Stimulated activated CD4-positive, alpha-beta T cell treated with anti-CD3 and anti-CD28 coated beads, Interleukin-4, amount 100 ng/mL, for 1 hour (primary cell): Measurements from ENCODE around the gene GAS2.

ENCODE experiments used
- DNase-seq: peaks from one replicate; pipeline ENCODE4 v3.0.0-alpha.2; 2020

The GAS2 gene

DNA sequence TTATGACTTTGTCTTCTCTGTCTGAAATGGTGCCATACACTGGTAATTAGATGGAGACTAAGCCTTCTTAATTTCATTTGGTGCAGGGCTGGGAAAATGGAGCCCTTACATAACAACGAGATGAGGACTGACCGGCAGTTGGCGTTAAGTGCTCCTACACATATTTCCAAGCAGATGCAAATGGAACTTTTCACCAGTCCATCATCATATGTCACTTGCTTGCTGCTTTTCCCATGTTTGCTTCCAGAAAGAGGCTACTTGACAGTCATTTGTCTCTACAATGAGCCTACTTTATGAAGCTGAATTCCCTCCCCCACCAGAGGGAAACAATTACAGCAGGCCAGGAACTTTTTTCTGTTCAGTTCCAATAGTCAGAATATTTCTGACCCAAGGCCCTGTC is 130.6 kb downstream of the GAS2 start:
- no peak for DNase-seq

DNA sequence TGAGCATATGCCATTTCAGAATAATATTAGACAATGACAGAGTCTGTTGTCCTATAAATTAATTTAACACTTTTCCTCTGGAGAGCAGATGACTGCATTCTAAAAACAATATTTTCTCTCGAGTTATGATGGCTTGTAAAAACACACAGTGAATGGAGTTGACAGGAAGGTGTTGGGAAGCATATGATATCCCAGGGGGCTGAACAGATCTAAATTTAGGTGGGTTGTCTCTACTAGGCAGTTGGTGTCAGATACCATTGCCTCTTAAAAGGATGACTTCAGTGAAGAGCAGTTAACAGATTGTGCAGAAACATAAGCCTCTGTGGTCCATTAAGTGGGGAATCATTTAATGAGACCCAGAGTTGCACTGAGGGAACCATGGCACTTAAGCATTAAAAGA is 132.5 kb downstream of the GAS2 start:
- DNase-seq: no peak

DNA sequence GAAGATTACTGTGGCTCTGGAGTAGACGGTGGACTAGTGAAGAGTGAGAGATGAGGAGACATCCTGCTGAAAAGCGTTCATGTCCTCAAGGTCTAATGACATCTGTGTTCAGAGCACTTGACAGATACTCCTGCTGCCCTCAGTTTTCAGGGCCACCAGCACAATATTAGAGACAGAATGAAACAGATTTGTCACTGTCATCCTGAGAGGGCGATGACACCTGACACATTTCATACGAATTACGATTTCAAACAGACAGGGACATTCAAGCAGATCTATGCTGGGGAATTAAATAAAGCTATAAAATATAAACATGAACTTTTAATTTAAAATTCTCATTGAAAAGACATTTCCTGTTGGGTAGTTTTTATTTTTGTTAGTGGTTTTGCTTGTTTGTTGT is 134.1 kb downstream of the GAS2 start:
- no peak for DNase-seq

- DNase-seq: no peak
Measured at GRCh38 chr11:22802861-22803260, 136.4 kb downstream of the GAS2 start.

DNA sequence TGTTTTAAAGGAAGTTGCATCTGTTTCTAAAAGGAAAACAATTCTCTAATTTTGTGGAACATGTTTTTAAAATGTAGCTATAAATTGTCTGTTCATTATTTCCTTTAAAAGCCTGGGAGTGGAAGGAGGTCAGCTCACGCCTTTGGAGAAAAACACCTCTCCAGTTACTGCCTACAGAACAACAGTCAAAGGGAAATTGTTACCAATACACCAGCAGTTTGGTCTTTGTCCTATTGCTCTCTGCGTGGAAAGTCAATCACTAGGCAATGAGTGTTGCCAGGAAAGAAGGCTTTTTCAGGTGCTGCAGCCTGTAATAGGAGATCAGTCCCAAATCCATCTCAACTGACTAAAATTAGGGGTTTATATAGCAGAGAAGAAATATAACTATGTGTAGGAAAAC is 141.0 kb downstream of the GAS2 start:
- no peak for DNase-seq

GRCh38 chr11:22807855-22808570 is 141.6 kb downstream of the GAS2 start:
- DNase-seq: no peak

DNA sequence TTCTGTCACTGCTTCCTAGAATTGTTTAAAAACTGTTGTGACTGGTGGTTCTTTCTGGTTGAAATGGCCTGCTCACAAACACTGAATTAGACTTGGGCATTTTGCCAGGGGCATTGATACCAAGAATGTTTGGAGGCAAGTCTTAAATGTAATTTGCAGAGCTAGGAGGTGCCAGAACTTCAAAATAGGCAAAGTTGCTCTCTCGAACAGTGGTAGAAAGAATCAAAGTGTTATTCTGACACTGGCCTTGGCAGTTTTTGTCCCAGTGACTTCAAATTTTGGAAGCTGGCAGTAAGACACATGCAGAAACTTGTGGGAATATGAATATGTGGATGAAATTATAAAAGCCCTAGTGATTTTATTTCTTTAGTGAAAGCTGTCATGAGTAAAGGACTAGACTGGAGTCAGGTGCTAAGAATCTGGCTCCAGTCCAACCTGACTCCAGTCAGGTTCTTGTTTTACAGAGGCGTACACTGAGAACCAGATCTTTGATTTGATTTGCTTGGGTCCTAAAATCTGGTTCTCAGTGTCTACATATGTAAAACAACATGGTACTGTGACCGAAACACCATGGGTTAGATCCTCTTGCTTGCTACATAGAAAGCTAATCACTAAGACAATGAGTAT is 142.3 kb downstream of the GAS2 start:
- no peak for DNase-seq

- DNase-seq: no peak
Measured at GRCh38 chr11:22809893-22810292, 143.5 kb downstream of the GAS2 start.

GRCh38 chr11:22822203-22822602 is 155.8 kb downstream of the GAS2 start:
- no peak for DNase-seq

DNA sequence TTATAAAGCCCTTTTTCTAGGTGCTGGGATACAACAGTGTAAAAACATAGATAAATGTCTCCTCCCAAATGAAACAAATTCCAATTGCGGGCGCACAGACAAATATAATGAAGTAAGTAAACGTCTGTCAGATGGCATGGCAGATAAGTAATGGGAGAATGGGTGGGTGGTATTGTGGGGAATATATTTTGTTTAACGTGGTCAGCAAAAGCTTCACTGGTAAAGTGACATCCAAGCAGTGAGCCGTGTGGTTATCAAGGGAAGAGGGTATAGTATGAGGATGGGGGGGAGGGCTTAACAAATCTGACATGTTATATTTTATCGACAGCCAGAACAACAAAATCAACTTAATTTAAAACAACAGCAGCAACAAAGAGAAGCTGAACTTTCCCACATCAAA is 162.0 kb downstream of the GAS2 start:
- DNase-seq: no peak

GRCh38 chr11:22829231-22830081 is 163.0 kb downstream of the GAS2 start, which contains the start of gene SVIP:
SVIP (minus strand) TSS chr11:22829801; CDS start chr11:22829748, 53 bp downstream.
- DNase-seq: peak; percentile 94

- no peak for DNase-seq
Measured at GRCh38 chr11:22830082-22830414, 163.6 kb downstream of the GAS2 start.

DNA sequence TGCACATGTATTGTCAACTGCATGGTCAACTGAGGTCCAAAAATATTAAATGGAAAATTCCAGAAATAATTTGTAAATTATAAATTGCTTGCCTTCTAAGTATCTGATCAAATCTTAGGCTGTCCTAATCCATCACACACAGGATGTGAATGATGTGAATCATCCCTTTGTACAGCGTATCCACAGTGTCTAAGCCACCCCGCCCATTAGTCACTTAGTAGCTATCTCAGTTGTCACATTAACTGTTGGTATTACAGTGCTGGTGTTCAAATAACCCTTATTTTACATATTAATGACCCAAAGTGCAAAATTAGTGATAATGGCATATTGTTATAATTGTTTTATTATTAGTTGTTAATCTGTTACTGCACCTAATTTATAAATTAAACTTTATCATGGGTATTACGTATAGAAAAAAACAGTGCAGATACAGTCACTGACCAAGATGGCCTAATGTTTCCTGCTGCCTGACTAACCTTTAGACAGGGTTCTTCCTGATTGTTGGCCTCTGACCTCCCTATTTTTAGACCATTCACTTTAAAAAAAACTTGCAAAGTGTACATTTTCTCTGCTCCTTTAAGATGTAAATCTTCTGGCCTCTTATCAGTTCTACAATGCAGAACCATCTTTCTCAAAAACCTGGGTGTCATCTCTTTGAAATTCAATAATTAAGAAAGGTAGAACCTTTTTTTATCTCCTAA is 166.1 kb downstream of the GAS2 start:
- DNase-seq: no peak

DNA sequence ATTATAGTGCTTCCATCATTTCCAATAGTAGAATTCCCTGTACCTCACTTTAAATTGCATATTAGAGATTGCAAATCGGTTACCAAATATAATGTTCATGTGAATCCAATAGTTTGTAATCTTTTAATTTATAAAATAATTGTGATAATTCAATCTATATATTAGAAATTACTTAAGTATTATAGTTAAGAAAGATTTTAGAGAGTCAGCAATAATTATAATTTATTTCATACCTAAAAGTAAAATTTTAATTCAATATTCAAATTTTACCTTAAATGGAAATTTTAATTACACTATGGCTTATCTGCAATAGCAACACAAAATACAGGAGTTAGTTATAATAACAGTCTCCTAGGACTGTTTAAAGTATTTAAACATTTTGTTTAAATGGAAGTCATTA is 180.3 kb downstream of the GAS2 start:
- no peak for DNase-seq

DNA sequence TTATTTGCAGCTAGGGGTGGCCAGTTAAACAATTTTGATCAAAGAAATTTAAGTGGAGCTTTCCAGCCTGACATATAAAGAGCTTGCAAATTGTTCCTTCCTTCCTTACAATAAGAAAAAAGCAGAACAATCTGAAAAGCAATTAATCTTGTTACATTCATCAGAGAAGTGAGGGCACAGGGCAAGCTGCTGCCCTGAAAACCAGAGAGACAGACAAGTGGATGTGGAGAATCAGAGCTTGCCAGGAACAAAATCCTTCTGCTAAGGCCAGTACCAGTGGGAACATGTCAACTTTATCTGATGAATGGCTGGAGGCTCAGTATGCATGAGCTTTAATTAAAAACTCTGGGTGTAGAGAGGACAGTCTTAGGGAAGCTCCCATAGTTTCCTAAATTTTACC is 185.1 kb downstream of the GAS2 start:
- DNase-seq: no peak

- DNase-seq: no peak
Measured at GRCh38 chr11:22859756-22860155, 193.3 kb downstream of the GAS2 start.

- DNase-seq: no peak
Measured at GRCh38 chr11:22860241-22860640, 193.8 kb downstream of the GAS2 start, which contains the start of gene CCDC179. CCDC179 (minus strand) TSS chr11:22860474; CDS start chr11:22860421, 53 bp downstream.
